Central memory CD4-positive, alpha-beta T cell (primary cell): ENCODE data around the gene ACSM3.
"Not testable (repeated sequence)": the region's sequence is repeated elsewhere in the genome, so short reads cannot be mapped to it uniquely, and the experiment has no call there.

ENCODE experiments used
- DNase-seq: peaks from one replicate; pipeline ENCODE4 v3.0.0; 2022

ACSM3 gene

GRCh38 chr16:20755799-20756198 lies 8.0 kb upstream of the ACSM3 start:
- DNase-seq, result not testable (repeated sequence)

GRCh38 chr16:20760346-20760745 lies 3.5 kb upstream of the ACSM3 start:
- no peak for DNase-seq

- no peak for DNase-seq
These were observed 2.6 kb upstream of the ACSM3 start for GRCh38 chr16:20761175-20761574.

GRCh38 chr16:20762404-20763123 lies 1.2 kb upstream of the ACSM3 start:
- DNase-seq, result no peak

GRCh38 chr16:20764448-20764847 lies 634 bp downstream of the ACSM3 start:
- not testable (repeated sequence) for DNase-seq

- DNase-seq, result no peak
These were observed 1.9 kb downstream of the ACSM3 start for GRCh38 chr16:20765732-20766131.

- DNase-seq, result no peak
These were observed 2.5 kb downstream of the ACSM3 start for GRCh38 chr16:20766294-20766693.

GRCh38 chr16:20767577-20767976 lies 3.8 kb downstream of the ACSM3 start:
- no peak for DNase-seq

GRCh38 chr16:20768121-20768520 lies 4.3 kb downstream of the ACSM3 start:
- no peak for DNase-seq

GRCh38 chr16:20768818-20769217 lies 5.0 kb downstream of the ACSM3 start:
- no peak for DNase-seq

GRCh38 chr16:20773679-20774078 lies 9.9 kb downstream of the ACSM3 start:
- DNase-seq, result no peak

GRCh38 chr16:20774703-20775362 lies 11.0 kb downstream of the ACSM3 start:
- peak; percentile 13 for DNase-seq

- DNase-seq, result no peak
These were observed 17.9 kb downstream of the ACSM3 start for GRCh38 chr16:20781697-20782096.

- no peak for DNase-seq
These were observed 18.7 kb downstream of the ACSM3 start for GRCh38 chr16:20782470-20782869.

GRCh38 chr16:20784204-20784603 lies 20.4 kb downstream of the ACSM3 start:
- DNase-seq, result no peak

GRCh38 chr16:20789130-20789529 lies 25.3 kb downstream of the ACSM3 start:
- no peak for DNase-seq

GRCh38 chr16:20791923-20792612 lies 28.3 kb downstream of the ACSM3 start:
- no peak for DNase-seq

- no peak for DNase-seq
These were observed 34.5 kb downstream of the ACSM3 start for GRCh38 chr16:20798364-20798763.

- DNase-seq, result no peak
These were observed 35.8 kb downstream of the ACSM3 start for GRCh38 chr16:20799599-20799998.

GRCh38 chr16:20801278-20801677 lies 37.5 kb downstream of the ACSM3 start:
- no peak for DNase-seq

- DNase-seq, result no peak
These were observed 39.4 kb downstream of the ACSM3 start for GRCh38 chr16:20803192-20803560.

- DNase-seq, result no peak
These were observed 39.9 kb downstream of the ACSM3 start for GRCh38 chr16:20803561-20804214.

- DNase-seq, result not testable (repeated sequence)
These were observed 41.9 kb downstream of the ACSM3 start for GRCh38 chr16:20805684-20806167.
